NOMO-1 treated with DMSO at 0.1 percent for 48 hours (cell line): ENCODE data around the gene GOLGA6L10.
"Not testable (repeated sequence)": the region's sequence is repeated elsewhere in the genome, so short reads cannot be mapped to it uniquely, and the experiment has no call there.

Experiments used
- DNase-seq: peaks from one replicate; lab custom pipeline; 2025; ENCODE audit not compliant: unreplicated experiment; lab: John Stamatoyannopoulos, UW

The GOLGA6L10 gene

GRCh38 chr15:82301296-82302016, 47.8 kb downstream of the GOLGA6L10 start:
- DNase-seq, result no peak

GRCh38 chr15:82300883-82301282, 48.4 kb downstream of the GOLGA6L10 start:
- no peak for DNase-seq

- not testable (repeated sequence) for DNase-seq
Observed at GRCh38 chr15:82300326-82300725, 48.9 kb downstream of the GOLGA6L10 start.

GRCh38 chr15:82299511-82299914, 49.8 kb downstream of the GOLGA6L10 start:
- not testable (repeated sequence) for DNase-seq

- DNase-seq, result no peak
Observed at GRCh38 chr15:82298520-82298919, 50.8 kb downstream of the GOLGA6L10 start.

- DNase-seq, result no peak
Observed at GRCh38 chr15:82298032-82298431, 51.2 kb downstream of the GOLGA6L10 start.

- DNase-seq, result no peak
Observed at GRCh38 chr15:82297546-82297945, 51.7 kb downstream of the GOLGA6L10 start.

GRCh38 chr15:82294061-82294690, 55.1 kb downstream of the GOLGA6L10 start:
- DNase-seq, result no peak

- no peak for DNase-seq
Observed at GRCh38 chr15:82292271-82292670, 57.0 kb downstream of the GOLGA6L10 start.
